Gastroesophageal sphincter (tissue), 3 donors: ENCODE measurements around the gene ZNF471.

Source experiments
- EP300 ChIP-seq: sonication (generic); formaldehyde crosslinking; IDR thresholded peaks from one replicate; pipeline ENCODE4 v1.6.1; 2017; ENCODE audit warnings: antibody characterized with exemption, mild to moderate bottlenecking
- POLR2A ChIP-seq, 2 donors: fragments of 450-650 bp; IDR thresholded peaks; one replicate each; pipeline ENCODE4 v1.6.1; 2017; ENCODE audit warnings: antibody characterized with exemption in 2 of 2, mild to moderate bottlenecking in 2 of 2, moderate library complexity in 1 of 2
- TF ChIP-seq, protein P1 (sequence below), 4 experiments: fragments of 200-600 bp in 2 of 4; fragments of 450-650 bp in 2 of 4; sonication (generic) in 1 of 4; IDR thresholded peaks; one replicate each; pipeline ENCODE4 v1.5.1; 2017 to 2019; ENCODE audit warnings: antibody characterized with exemption in 4 of 4, mild to moderate bottlenecking in 2 of 4, moderate library complexity in 2 of 4

DNA sequence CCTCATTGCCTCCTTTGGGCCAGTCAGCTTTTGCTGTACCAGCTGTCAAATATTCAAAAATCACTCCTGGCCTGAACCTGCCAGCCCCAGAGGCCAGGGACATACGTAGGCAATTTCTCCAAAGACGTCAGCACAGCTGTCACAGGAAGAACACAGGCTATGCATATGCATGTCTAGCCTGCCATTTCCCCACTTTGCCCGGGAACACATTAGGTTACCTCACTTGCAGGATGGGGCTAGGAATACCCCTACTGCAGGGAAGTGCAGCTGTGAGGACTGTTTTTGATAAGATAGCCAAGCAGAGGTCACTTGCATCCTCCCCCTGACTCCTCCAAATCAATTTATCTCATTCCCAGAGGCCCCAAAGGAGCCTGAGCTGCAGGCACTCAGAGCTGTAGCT lies 33.3 kb upstream of the ZNF471 start:
- TF ChIP-seq, protein P1, sequence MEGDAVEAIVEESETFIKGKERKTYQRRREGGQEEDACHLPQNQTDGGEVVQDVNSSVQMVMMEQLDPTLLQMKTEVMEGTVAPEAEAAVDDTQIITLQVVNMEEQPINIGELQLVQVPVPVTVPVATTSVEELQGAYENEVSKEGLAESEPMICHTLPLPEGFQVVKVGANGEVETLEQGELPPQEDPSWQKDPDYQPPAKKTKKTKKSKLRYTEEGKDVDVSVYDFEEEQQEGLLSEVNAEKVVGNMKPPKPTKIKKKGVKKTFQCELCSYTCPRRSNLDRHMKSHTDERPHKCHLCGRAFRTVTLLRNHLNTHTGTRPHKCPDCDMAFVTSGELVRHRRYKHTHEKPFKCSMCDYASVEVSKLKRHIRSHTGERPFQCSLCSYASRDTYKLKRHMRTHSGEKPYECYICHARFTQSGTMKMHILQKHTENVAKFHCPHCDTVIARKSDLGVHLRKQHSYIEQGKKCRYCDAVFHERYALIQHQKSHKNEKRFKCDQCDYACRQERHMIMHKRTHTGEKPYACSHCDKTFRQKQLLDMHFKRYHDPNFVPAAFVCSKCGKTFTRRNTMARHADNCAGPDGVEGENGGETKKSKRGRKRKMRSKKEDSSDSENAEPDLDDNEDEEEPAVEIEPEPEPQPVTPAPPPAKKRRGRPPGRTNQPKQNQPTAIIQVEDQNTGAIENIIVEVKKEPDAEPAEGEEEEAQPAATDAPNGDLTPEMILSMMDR (IDR thresholded peaks at IDR 0.05), result no peak
- TF ChIP-seq POLR2A (IDR thresholded peaks at IDR 0.05), result no peak
- no peak for TF ChIP-seq EP300
